Urothelium cell line (cell line): ENCODE measurements around the gene EPS8L3.
"Not testable (repeated sequence)": the region's sequence is repeated elsewhere in the genome, so short reads cannot be mapped to it uniquely, and the experiment has no call there.

Experiments
- DNase-seq: peaks from one replicate; pipeline ENCODE4 v3.0.0; 2011; ENCODE audit warnings: low spot score, mixed read lengths
- FAIRE-seq: peaks from 2 replicates; lab custom pipeline; 2011; peaks lifted over from hg19 to GRCh38; lab: Jason Lieb, UNC

EPS8L3 gene

DNA sequence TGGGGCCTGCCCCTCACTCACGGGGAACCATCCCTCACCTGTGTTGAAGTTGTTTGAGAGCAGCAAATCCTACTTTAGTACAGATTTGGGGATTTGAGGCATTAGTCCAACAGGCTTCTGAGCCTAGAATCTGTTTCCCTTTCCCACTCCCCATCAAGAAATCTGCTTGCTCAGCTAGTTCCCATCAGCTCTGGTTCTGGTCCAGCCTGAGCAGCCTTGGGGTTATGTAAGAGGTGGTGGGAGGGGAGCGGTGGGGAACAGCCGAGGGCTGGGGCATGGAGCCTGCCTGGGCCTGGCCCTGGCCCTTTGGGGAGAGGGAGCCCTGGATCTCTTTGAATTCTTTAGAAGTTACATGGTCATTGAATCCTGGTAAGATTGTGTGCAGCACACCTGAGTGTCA lies 47.6 kb downstream of the EPS8L3 start:
- no peak for DNase-seq
- FAIRE-seq = no peak

DNA sequence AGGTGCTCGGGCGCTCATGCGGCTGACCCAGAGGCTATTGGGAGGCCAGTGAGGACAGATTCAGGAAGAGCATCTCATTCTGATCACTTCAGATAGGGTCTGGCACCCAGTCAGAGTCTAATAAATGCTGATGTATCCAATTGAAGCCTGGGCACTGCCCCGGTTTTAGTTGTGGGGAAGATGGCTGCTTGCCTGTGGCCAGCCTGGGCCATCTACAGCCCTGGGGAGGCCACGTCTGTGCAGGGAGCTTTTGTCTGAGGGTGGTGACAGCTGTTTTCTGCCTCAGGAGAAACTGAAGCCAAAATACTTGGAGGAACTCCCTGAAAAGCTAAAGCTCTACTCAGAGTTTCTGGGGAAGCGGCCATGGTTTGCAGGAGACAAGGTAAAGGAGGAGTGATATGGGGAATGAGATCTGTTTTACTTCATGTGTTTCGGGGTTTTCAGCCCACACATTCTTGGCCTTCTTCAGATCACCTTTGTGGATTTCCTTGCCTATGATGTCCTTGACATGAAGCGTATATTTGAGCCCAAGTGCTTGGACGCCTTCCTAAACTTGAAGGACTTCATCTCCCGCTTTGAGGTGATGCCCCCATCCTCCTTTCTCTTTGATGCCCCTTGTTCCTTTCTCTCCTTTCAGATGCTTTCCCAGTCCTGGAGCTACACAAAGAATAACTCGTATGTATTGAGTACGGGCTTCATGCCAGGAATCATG lies 48.9 kb downstream of the EPS8L3 start:
- DNase-seq (no peak), FAIRE-seq (no peak)

DNA sequence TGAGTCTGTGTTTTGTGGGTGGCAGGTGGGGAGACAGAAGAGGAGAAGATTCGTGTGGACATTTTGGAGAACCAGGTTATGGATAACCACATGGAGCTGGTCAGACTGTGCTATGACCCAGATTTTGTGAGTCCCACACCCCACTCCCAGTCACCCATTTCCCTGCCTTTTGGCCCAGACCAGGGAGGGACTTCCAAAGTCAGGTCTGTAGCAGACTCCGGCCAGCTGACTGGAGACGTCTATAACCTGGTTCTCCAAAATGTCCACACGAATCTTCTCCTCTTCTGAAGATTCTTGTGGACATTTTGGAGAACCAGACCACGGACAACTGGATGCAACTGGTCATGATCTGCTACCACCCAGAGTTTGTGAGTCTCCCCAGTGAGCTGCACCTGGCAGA lies 50.1 kb downstream of the EPS8L3 start:
- FAIRE-seq = no peak
- DNase-seq = no peak

- FAIRE-seq (no peak), DNase-seq (no peak)
Measured at GRCh38 chr1:109712321-109712864, 51.3 kb downstream of the EPS8L3 start.

- FAIRE-seq, DNase-seq: not testable (repeated sequence)
Measured at GRCh38 chr1:109711593-109712320, 52.0 kb downstream of the EPS8L3 start, which contains the start of gene GSTM5. GSTM5 (plus strand) TSS chr1:109712251; CDS start chr1:109712313, 62 bp downstream.

GRCh38 chr1:109709822-109710221 lies 53.9 kb downstream of the EPS8L3 start:
- FAIRE-seq, DNase-seq: not testable (repeated sequence)

DNA sequence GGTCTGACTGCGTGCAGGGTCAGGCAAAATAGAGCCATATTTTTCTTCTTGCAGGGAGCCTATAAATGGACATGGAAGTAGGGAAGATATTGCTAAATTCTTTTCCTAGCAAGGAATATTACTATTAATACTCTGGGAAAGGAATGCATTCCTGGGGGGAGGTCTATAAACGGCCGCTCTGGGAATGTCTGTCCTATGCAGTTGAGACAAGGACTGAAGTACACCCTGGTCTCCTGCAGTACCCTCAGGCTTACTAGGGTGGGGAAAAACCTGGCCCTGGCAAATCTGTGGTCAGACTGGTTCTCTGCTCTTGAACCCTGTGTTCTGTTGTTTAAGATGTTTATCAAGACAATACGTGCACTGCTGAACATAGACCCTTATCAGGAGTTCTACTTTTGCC lies 54.8 kb downstream of the EPS8L3 start:
- FAIRE-seq, DNase-seq: not testable (repeated sequence)

- FAIRE-seq (no peak), DNase-seq (no peak)
Measured at GRCh38 chr1:109705411-109705810, 58.3 kb downstream of the EPS8L3 start.

DNA sequence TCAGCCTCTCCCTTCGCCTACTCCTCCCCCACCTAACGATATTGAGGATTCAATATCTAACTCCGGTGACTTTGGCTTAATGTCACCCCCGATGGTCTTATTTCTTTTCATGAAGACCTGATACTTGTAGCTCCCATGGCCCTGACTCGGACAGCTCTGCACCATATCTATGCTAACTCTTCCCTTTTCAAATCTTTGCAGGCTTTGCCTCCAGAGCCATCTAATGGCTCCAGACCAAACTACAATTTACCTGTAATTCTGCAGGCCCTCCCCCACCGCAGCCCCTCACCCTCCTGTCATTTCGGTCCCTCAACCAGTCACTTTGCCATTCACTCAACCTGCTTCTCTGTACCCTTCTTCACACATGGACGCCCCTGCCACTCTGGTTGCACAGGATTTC lies 59.5 kb downstream of the EPS8L3 start:
- FAIRE-seq = no peak

GRCh38 chr1:109702940-109703339 lies 60.8 kb downstream of the EPS8L3 start:
- DNase-seq, FAIRE-seq: not testable (repeated sequence)

More for the DNA sequence above, 59.5 kb downstream of the EPS8L3 start:
- no peak for DNase-seq
